HepG2 (cell line): ENCODE data around the gene NCF2. TPM values are rescaled to one million over a fixed set of nuclear protein-coding genes. Genes with fewer than 3 reads are reported as not detected.

Experiments used
- ATAC-seq: fragments of 200-7000 bp; cut with Tn5 transposase; 3 replicates; pipeline ENCODE4 v1.9.1; 2020; ENCODE audit warnings: mild to moderate bottlenecking, moderate library complexity
- BruUV-seq: library from RNA; stranded (reverse); fragments of 400-500 nt; replicated peaks from 2 replicates; lab custom pipeline; 2021; lab: Mats Ljungman, UMichigan
- CTCF ChIA-PET: fragments of 300-600 bp; formaldehyde crosslinking; extraction: SDS; loops from one replicate; lab custom pipeline; 2021; ENCODE audit warnings: low total read pairs, inconsistent platforms, low intra/inter-chr PET ratio; lab: Yijun Ruan, JAX
- POLR2A ChIA-PET: fragments of 350-600 bp; sonication (Branson Sonifier 250); formaldehyde crosslinking; loops from one replicate; lab custom pipeline; 2020; ENCODE audit warnings: antibody characterized with exemption, inconsistent platforms; lab: Yijun Ruan, JAX
- DNase-seq: peaks from one replicate; pipeline ENCODE4 v3.0.0-alpha.2; 2015; ENCODE audit warnings: low spot score
- FAIRE-seq: peaks from 3 replicates; lab custom pipeline; 2011; peaks lifted over from hg19 to GRCh38; lab: Jason Lieb, UNC
- H2AFZ ChIP-seq: one replicate; pipeline ENCODE4 v1.6.1; 2011; ENCODE audit warnings: low read length, inconsistent platforms
- H3K27ac ChIP-seq: fragments of 300-600 bp; 3 replicates; pipeline ENCODE4 v1.8.0; 2011; ENCODE audit warnings: mixed run types, mild to moderate bottlenecking, mixed read lengths, low read length, inconsistent platforms; ENCODE audit not compliant: insufficient read depth; ENCODE audit errors: extremely low read length
- H3K27me3 ChIP-seq, 2 experiments: fragments of 200-600 bp in 1 of 2; 2 replicates in 1 of 2; 3 replicates in 1 of 2; pipeline versions ENCODE4 v1.6.0 to v1.8.0; 2011; ENCODE audit warnings: low read length in 2 of 2, mild to moderate bottlenecking in 2 of 2, moderate library complexity in 2 of 2, inconsistent platforms in 1 of 2; ENCODE audit not compliant: insufficient read depth in 2 of 2, control insufficient read depth in 1 of 2
- H3K36me3 ChIP-seq, 2 experiments: fragments of 200-600 bp in 1 of 2; replicated peaks in 1 of 2; 2 replicates in 1 of 2; 3 replicates in 1 of 2; pipeline versions ENCODE4 v1.5.1 to v1.8.0; 2011; ENCODE audit warnings: low read length in 2 of 2, inconsistent platforms in 1 of 2; ENCODE audit not compliant: insufficient read depth in 2 of 2, control insufficient read depth in 1 of 2
- H3K4me1 ChIP-seq: 2 replicates; pipeline ENCODE4 v1.5.1; 2012; ENCODE audit warnings: low read length, inconsistent platforms; ENCODE audit not compliant: insufficient read depth
- H3K4me2 ChIP-seq: 2 replicates; pipeline ENCODE4 v1.6.0; 2011; ENCODE audit warnings: low read depth, low read length, inconsistent platforms
- H3K4me3 ChIP-seq, 3 experiments: fragments of 200-600 bp in 1 of 3; sonication (generic), shearing (Covaris generic) in 1 of 3; replicated peaks in 1 of 3; 2 replicates each; pipeline ENCODE4 v1.5.1; 2011 to 2016; ENCODE audit warnings: low read length in 3 of 3, inconsistent platforms in 2 of 3, low read depth in 2 of 3, mild to moderate bottlenecking in 2 of 3, control low read depth in 1 of 3, mixed read lengths in 1 of 3; ENCODE audit not compliant: insufficient read depth in 1 of 3
- H3K79me2 ChIP-seq: one replicate; pipeline ENCODE4 v1.6.1; 2011; ENCODE audit warnings: low read length, inconsistent platforms; ENCODE audit not compliant: insufficient read depth
- H3K9ac ChIP-seq: 2 replicates; pipeline ENCODE4 v1.6.0; 2011; ENCODE audit warnings: mild to moderate bottlenecking, low read depth, low read length, inconsistent platforms; ENCODE audit not compliant: insufficient read depth
- H3K9me3 ChIP-seq: 2 replicates; pipeline ENCODE4 v1.5.1; 2012; ENCODE audit warnings: mild to moderate bottlenecking, low read length
- H4K20me1 ChIP-seq: 2 replicates; pipeline ENCODE4 v1.6.0; 2011; ENCODE audit warnings: inconsistent platforms, mild to moderate bottlenecking, low read length, moderate library complexity; ENCODE audit not compliant: insufficient read depth
- ADNP ChIP-seq: sonication (generic); formaldehyde crosslinking; IDR thresholded peaks from 2 replicates; pipeline ENCODE4 v1.4.0; 2020; ENCODE audit warnings: missing genetic modification reagents
- AGO1 ChIP-seq: fragments of 200-400 bp; formaldehyde crosslinking; IDR thresholded peaks from 2 replicates; pipeline ENCODE4 v1.6.1; 2017; ENCODE audit warnings: mild to moderate bottlenecking, low read depth, low read length, moderate library complexity; ENCODE audit not compliant: poor library complexity, severe bottlenecking
- ATF2 ChIP-seq: sonication (generic); formaldehyde crosslinking; IDR thresholded peaks from 2 replicates; pipeline ENCODE4 v1.4.0; 2020; ENCODE audit warnings: missing genetic modification reagents
- DPF2 ChIP-seq: sonication (generic); formaldehyde crosslinking; IDR thresholded peaks from 2 replicates; pipeline ENCODE4 v1.4.0; 2020; ENCODE audit warnings: mild to moderate bottlenecking, low read depth, missing genetic modification reagents, borderline replicate concordance
- HNF4G ChIP-seq, 2 experiments: sonication (generic) in 1 of 2; formaldehyde crosslinking in 1 of 2; IDR thresholded peaks; 2 replicates each; pipeline versions ENCODE4 v1.4.0 to v1.6.1; 2011 to 2020; ENCODE audit warnings: borderline replicate concordance in 2 of 2, low read depth in 2 of 2, mild to moderate bottlenecking in 2 of 2, low read length in 1 of 2, missing genetic modification reagents in 1 of 2, moderate library complexity in 1 of 2
- KDM3A ChIP-seq: IDR thresholded peaks from 2 replicates; pipeline ENCODE4 v1.6.1; 2018; ENCODE audit warnings: low read depth, missing compliant biosample characterization
- LBX2 ChIP-seq: sonication (generic); formaldehyde crosslinking; IDR thresholded peaks from 2 replicates; pipeline ENCODE4 v1.5.0; 2020; ENCODE audit warnings: missing genetic modification reagents, mild to moderate bottlenecking, borderline replicate concordance
- MBNL3 ChIP-seq: fragments of 250-450 bp; sonication (Bioruptor Pico); conservative IDR thresholded peaks from 2 replicates; pipeline ENCODE4 v1.8.0; 2022; ENCODE audit warnings: mild to moderate bottlenecking, inconsistent platforms
- MIXL1 ChIP-seq: IDR thresholded peaks from 2 replicates; pipeline ENCODE4 v1.6.1; 2016
- MZF1 ChIP-seq: sonication (generic); formaldehyde crosslinking; IDR thresholded peaks from 2 replicates; pipeline ENCODE4 v1.8.1; 2023; ENCODE audit warnings: mild to moderate bottlenecking, missing genetic modification reagents, borderline replicate concordance
- RELA ChIP-seq: sonication (generic); formaldehyde crosslinking; IDR thresholded peaks from 2 replicates; pipeline ENCODE4 v1.4.0; 2020; ENCODE audit warnings: missing genetic modification reagents
- SMC3 ChIP-seq: IDR thresholded peaks from 2 replicates; pipeline ENCODE4 v1.6.1; 2011; ENCODE audit warnings: low read length, improper control_type of control experiment
- TOPORS ChIP-seq: sonication (generic); formaldehyde crosslinking; IDR thresholded peaks from 2 replicates; pipeline ENCODE4 v1.8.0; 2023; ENCODE audit warnings: mild to moderate bottlenecking, missing genetic modification reagents
- ZNF124 ChIP-seq: sonication (generic); formaldehyde crosslinking; IDR thresholded peaks from 2 replicates; pipeline ENCODE4 v1.4.0; 2020; ENCODE audit warnings: missing genetic modification reagents
- ZNF251 ChIP-seq: sonication (generic); formaldehyde crosslinking; IDR thresholded peaks from 2 replicates; pipeline ENCODE4 v1.9.0; 2021; ENCODE audit warnings: mild to moderate bottlenecking, missing genetic modification reagents
- ZNF441 ChIP-seq: sonication (generic); formaldehyde crosslinking; IDR thresholded peaks from 2 replicates; pipeline ENCODE4 v1.7.0; 2021; ENCODE audit warnings: missing genetic modification reagents, borderline replicate concordance
- ZNF496 ChIP-seq: sonication (generic); formaldehyde crosslinking; IDR thresholded peaks from 2 replicates; pipeline ENCODE4 v1.8.1; 2023; ENCODE audit warnings: mild to moderate bottlenecking, moderate library complexity, missing genetic modification reagents; ENCODE audit not compliant: insufficient replicate concordance
- ZNF513 ChIP-seq: sonication (generic); formaldehyde crosslinking; conservative IDR thresholded peaks from 2 replicates; pipeline ENCODE4 v1.5.0; 2020; ENCODE audit warnings: missing genetic modification reagents
- WGBS: methylation state at CpG from one replicate; pipeline ENCODE4 v1.1.6; 2017; ENCODE audit warnings: low lambda C conversion rate; 5-methylcytosine and 5-hydroxymethylcytosine counted together
- in situ Hi-C: cut with HindIII; loops from 2 replicates; pipeline ENCODE4 v1.10.0; 2017; ENCODE audit warnings: low pct_unique_long_range_greater_than_20kb; ENCODE audit not compliant: extremely low pct_ligation_motif_present
- intact Hi-C: fragments of 100-400 bp; cut with micrococcal nuclease; formaldehyde crosslinking; loops from one replicate; pipeline ENCODE4 v1.10.0; 2022; ENCODE audit not compliant: unreplicated experiment
- polyA plus RNA-seq, 8 experiments: library from polyadenylated mRNA; depleted of rRNA in 3 of 8; stranded (reverse) in 7 of 8; unstranded in 1 of 8; fragments of >200 nt; fragmentation: Illumina TruSeq in 4 of 8; extraction: Trizol in 4 of 8; gene quantifications; 2 replicates each; pipeline versions ENCODE4 v1.2.1 to v1.2.3, GENCODE V29; 2011 to 2016; ENCODE audit warnings: low read depth in 4 of 8, missing spikeins in 1 of 8, mixed read lengths in 1 of 8; ENCODE audit not compliant: insufficient read depth in 1 of 8
- total RNA-seq, 5 experiments: library from RNA; depleted of rRNA; stranded (reverse); fragments of >200 nt; fragmentation: Illumina TruSeq; extraction: Trizol; gene quantifications; 2 replicates each; pipeline ENCODE4 v1.2.3, GENCODE V29; 2016; ENCODE audit warnings: low read depth in 1 of 5

The NCF2 gene
- total and polyA plus RNA-seq, 2 of the 13 experiments (the other 11 are each of a cell fraction or from before 2014, with no cell fraction given): 0.18 to 0.46 TPM

- TF ChIP-seq ZNF513 (CRISPR knock-in tag) (no peak), SMC3 (no peak), MIXL1 (CRISPR knock-in tag) (no peak), ZNF441 (no peak), ZNF124 (no peak), ZNF496 (CRISPR knock-in tag) (no peak), MBNL3 (no peak)
These were observed 3.8 kb downstream of the NCF2 start (continued) for GRCh38 chr1:183586455-183586854.

GRCh38 chr1:183585038-183585437 lies 5.2 kb downstream of the NCF2 start:
- no peak overlapping the region for H3K27ac ChIP-seq
- no peak overlapping the region for H3K4me2 ChIP-seq
- no peak overlapping the region for H3K4me3 ChIP-seq
- peaks cover 5% of the 10 kb centered on the region; the same call in 1 of the 2 replicates for H3K4me1 ChIP-seq
- no peak overlapping the region for H2AFZ ChIP-seq
- H3K9me3 ChIP-seq: no peaks in the 10 kb centered on the region
- ATAC-seq (no peak), DNase-seq (no peak), FAIRE-seq (no peak)
- BruUV-seq: no TSS peak
- no peak overlapping the region for H3K9ac ChIP-seq
- ChIA-PET POLR2A (no interaction called here), CTCF (no interaction called here)
- H3K36me3 ChIP-seq: no peaks in the 10 kb centered on the region
- intact Hi-C loops: no loop called here
- WGBS: 28% methylated on average over 6 of the region's 6 CpGs
- in situ Hi-C loops: no loop called here
- no peaks in the 10 kb centered on the region for H4K20me1 ChIP-seq
- H3K79me2 ChIP-seq: no peaks in the 10 kb centered on the region
- TF ChIP-seq DPF2 (CRISPR knock-in tag) (no peak), HNF4G (IDR thresholded peaks at IDR 0.05; ENCODE audit: borderline replicate concordance, low read depth, low read length) (no peak), HNF4G (CRISPR knock-in tag; IDR thresholded peaks at IDR 0.05; ENCODE audit: borderline replicate concordance, low read depth) (no peak), ATF2 (CRISPR knock-in tag) (no peak), ZNF251 (CRISPR knock-in tag) (no peak), MZF1 (CRISPR knock-in tag) (no peak), KDM3A (CRISPR knock-in tag) (no peak), AGO1 (no peak), LBX2 (CRISPR knock-in tag) (no peak), TOPORS (CRISPR knock-in tag) (no peak), RELA (CRISPR knock-in tag) (no peak), ADNP (CRISPR knock-in tag) (no peak)
- TF ChIP-seq, all 625 proteins: peak for 0
- peaks cover 0 to 1% of the 10 kb centered on the region in 2 experiments; a peak in 1 of 5 replicates for H3K27me3 ChIP-seq
